D721Med (cell line): ENCODE measurements around the gene SPARC.
"Not testable (repeated sequence)": the region's sequence is repeated elsewhere in the genome, so short reads cannot be mapped to it uniquely, and the experiment has no call there.

Experiments used
- DNase-seq: peaks from one replicate; pipeline ENCODE4 v3.0.0; 2011; ENCODE audit warnings: low spot score; ENCODE audit not compliant: insufficient read length
- FAIRE-seq: peaks from 2 replicates; lab custom pipeline; 2011; peaks lifted over from hg19 to GRCh38; lab: Jason Lieb, UNC
- CTCF ChIP-seq: IDR thresholded peaks from 2 replicates; pipeline ENCODE4 v1.5.1; 2012; ENCODE audit warnings: mild to moderate bottlenecking, control low read depth; ENCODE audit not compliant: insufficient read depth; ENCODE audit errors: missing control alignments

The SPARC gene

GRCh38 chr5:151694035-151694485, 7.3 kb upstream of the SPARC start:
- DNase-seq (no peak), FAIRE-seq (no peak)
- TF ChIP-seq CTCF, result no peak

- DNase-seq (no peak), FAIRE-seq (no peak)
- no peak for TF ChIP-seq CTCF
Measured at GRCh38 chr5:151692312-151692711, 5.6 kb upstream of the SPARC start.

- no peak for DNase-seq
- no peak for TF ChIP-seq CTCF
- FAIRE-seq, result no peak
Measured at GRCh38 chr5:151691706-151692105, 5.0 kb upstream of the SPARC start.

- DNase-seq, FAIRE-seq: not testable (repeated sequence)
Measured at GRCh38 chr5:151689591-151689990, 2.9 kb upstream of the SPARC start.

- no peak for TF ChIP-seq CTCF
- FAIRE-seq (no peak), DNase-seq (no peak)
Measured at GRCh38 chr5:151688436-151688835, 1.7 kb upstream of the SPARC start.

- DNase-seq, result no peak
- no peak for TF ChIP-seq CTCF
- FAIRE-seq, result no peak
Measured at GRCh38 chr5:151685749-151686673, 704 bp downstream of the SPARC start.

- DNase-seq (no peak), FAIRE-seq (no peak)
- no peak for TF ChIP-seq CTCF
Measured at GRCh38 chr5:151684690-151685361, 1.9 kb downstream of the SPARC start.
